GM19239 (cell line): ENCODE data around the gene ERN1.

ENCODE experiments used
- DNase-seq: peaks from one replicate; pipeline ENCODE4 v3.0.0; 2011; ENCODE audit warnings: low spot score; ENCODE audit not compliant: insufficient read length
- FAIRE-seq: peaks from 2 replicates; lab custom pipeline; 2011; peaks lifted over from hg19 to GRCh38; lab: Jason Lieb, UNC

ERN1 gene

DNA sequence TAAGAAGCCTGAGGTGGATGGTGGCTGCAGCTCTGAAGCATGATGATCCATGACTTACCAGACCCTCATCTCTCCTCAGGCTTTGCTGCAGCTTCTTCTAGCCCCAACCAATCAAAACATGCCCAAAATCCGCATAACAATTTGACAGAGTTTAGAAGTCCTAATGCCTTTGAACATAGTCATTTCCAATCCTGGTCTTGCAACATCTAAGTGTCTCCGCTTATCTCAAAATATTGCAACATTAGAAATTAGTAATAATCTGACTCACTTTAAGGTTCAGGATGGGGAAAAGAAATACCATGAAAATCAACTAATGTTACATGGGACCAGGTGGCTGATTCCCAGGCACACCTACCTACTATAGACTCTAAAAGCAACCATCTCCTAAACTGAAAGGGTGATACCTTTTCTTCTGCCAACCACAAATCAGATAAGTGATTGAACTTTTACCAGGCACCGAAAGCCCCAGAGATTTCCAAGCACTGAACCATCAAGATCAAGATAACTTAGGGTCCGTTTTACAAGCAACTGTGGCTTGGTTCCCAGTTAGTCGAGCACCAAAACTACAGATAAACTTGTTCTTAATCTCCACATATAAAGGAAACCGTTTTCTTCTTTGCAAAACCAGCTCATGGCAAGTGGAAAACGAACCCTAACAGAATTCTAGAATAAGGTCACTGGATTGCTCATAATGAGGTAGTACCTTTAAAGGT is 14.0 kb downstream of the ERN1 start:
- no peak for DNase-seq

DNA sequence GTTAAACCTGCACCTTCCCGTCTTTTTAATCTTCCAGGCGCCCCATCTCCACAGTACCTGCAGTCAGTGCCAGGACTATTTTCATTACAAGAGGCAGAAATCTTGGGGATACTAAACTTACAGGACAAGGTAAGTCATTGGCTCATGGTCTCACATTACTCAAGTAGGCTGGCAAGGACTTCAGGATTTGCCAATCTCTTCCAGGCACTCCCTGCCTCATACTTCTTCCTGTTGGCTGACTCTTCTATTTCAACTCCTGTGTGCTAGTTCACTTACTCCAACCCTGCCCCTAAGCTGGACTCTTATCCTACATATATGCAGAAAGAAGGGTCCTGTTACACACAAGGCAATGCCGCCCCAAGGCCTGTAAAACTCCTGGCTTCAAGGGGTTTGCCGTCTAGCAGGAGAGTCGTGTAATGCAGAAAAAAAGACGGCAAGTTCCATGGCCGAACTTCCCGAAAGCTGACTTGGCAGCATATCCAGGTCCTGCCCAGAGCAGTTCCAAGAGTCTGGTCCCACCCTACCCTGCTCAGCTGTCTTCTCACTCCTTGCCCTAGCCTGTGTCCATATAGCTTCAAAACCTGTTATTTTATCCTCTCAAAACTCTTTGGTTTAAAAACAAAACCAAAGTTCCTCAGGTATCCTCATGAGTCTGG is 14.8 kb downstream of the ERN1 start:
- no peak for DNase-seq
- no peak for FAIRE-seq

More for the DNA sequence above, 14.0 kb downstream of the ERN1 start:
- no peak for FAIRE-seq

DNA sequence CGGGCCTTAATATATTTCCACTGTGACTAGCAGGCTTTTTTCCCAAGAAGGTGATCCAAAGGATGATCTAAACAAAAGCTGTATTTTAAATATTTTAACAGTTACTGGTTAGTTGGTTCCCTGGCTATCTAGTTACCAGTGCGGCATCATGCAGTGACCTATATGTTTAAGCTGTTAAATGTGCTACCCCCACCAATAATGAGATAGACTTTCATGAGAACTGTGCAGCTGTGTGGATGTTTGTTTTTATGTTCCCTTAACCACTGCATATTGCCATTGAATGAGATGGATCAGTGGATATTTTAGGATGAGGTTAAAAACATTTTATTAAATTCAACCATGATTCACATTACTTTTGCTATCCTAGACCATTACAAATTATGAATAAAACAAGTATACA is 16.9 kb downstream of the ERN1 start:
- FAIRE-seq, result no peak
- DNase-seq, result no peak

DNA sequence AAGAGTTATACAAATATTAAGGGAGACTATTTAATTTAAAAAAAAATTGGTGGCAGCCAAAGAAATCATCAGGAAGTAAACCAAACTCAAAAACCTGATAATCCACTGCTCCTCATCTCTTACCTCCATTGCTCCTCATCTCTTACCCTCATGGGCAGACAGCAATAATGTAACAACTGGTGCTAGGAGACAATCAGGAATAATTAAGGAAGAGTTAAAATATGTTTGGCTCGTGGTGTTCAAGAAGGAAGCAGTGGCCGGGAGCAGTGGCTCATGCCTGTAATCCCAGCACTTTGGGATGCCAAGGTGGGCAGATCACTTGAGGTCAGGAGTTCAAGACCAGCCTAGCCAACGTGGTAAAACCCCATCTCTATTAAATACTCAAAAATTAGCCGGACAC is 18.1 kb downstream of the ERN1 start:
- DNase-seq, result no peak
- no peak for FAIRE-seq

DNA sequence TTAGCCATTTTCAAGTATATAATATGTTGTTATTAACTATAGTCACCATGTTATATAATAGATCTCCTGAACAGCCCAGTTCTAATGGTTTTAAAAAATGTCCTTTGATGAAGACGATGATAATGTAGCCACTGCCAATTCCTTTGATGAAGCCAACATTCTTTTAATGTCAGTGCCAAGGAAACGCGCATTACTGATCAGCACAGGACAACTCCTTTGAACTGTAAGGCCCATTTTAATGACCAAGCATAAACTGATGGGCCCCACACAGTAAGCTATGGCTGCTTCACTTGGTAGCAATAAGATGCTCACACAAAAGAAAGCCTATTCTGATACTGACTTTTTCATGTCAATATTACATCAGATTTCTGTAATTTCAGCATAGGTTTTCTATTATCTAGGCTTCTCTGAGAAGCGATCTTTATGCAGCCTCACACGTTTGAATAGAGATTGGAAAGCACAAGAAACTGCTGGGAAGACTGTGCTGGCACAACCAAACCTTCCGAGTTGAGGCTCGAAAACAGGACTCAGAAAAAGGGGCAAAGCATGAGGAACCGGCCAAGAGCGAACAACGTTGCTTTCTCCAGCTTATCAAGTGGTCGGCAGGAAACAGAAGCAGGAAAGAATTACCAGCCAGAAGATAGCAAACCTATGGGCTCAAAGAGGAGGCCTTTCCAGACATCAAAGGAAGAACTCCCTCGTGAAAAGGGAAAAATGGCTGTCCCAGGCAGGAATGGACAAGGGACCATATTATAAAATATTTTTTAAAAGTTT is 19.4 kb downstream of the ERN1 start:
- FAIRE-seq, result no peak
- DNase-seq, result no peak

DNA sequence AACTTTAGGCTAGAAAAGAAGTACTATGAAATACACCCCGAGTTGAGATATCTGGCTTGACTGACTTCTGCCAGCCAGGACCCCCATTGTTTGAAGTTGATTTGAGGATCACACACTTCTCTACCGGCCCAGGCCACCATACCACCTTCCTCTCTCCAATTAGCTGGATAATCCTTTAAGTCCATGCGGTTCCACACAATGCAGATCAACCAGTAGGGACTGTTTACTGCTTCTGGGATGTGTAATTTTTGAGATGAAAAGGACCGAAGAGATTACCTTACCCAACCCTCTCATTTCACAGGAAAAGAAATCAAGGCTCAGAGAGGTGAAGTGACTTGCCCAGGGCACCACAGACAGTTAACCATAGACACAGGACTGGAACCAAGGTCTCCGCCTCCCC is 20.5 kb downstream of the ERN1 start:
- no peak for FAIRE-seq
- no peak for DNase-seq

DNA sequence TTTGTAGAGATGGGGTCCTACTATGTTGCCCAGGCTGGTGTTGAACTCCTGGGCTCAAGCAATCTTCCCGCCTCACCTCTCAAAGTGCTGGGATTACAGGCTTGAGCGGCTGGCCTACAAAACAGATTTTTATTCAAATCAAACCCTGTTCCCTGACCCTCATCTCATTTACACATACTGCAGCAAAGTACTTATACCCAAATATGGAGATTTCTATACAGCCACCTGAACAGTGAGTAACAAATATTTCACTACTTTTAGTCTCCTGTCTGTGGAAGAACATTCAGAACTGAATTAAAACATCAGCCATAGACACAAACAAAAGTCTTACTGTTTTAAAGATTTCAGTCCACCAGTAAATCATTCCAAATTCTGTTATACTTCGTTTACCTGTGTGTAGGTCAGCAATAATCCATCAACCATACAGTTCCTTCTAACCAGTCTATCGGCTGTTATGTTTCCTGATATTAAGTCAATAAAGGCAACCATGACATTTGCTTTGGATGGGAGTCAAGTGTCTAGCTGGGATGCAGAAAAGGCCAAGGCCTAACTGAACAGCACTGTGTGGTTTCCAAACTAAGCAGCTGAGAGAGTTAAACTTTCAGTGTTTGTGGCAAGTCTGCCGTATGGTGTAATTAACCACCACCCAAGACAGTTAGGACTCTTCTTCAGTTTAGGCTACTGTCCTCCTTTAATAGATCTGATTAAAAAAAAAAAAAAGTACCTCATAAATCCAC is 22.3 kb downstream of the ERN1 start:
- DNase-seq, result no peak
- FAIRE-seq, result no peak

DNA sequence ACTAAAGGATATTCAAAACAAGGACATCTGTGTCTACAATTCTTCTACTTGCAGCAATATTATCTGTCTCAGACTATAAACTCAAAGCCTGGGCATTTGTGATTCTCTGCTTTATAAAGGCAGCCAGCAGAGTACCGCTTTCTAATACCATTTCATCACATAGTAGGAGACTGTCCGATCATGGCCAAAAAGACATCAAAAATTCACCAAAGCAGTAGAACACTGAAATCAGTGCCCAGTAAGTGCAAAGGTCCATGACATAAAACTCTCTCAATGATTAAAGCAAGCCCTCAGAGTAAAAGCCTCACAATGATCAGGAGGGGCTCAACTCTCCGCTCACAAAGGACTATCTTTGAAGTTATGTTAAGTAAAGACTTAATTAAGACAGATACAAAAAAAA is 23.0 kb downstream of the ERN1 start:
- FAIRE-seq (no peak), DNase-seq (no peak)

DNA sequence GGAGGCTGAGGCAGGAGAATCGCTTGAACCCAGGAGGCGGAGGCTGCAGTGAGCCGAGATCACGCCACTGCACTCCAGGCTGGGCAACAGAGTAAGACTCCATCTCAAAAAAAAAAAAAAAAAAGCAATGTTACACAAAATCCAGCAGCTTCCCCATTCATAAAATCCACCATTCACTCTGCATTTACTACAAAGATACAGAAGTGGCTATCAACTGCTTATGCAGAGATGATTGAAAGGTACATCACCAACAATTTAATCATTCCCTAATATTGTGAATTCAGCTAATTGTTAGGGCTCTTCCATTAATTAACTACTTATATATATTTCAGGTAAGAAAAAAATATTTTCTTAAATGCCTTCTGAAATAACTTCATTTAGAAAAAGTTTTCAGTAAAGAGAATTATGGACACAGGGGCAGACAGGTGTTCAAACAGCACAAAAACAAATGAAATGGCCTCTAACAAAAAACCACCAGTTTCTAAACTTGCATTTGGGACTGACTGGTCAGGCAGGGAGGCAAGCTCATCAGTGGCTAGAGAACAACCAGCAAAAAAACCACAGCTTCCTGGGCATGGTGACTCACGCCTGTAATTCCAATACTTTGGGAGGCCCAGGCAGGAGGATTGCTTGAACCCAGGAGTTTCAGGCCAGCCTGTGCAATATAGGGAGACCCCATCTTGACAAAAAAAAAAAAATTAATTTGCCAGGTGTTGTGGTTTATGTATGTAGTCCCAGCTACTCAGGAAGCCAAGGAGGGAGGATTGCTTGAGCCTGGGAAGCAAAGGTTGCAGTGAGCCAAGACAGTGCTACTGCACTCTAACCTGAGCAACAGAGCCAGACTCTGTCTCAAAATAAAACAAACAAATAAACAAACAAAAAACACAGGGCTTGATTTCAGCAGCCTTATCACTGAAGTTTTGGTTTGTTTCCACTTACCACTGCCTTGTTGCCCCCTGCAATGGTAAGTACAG is 26.3 kb downstream of the ERN1 start:
- DNase-seq, result no peak
- FAIRE-seq, result peak; percentile 86

DNA sequence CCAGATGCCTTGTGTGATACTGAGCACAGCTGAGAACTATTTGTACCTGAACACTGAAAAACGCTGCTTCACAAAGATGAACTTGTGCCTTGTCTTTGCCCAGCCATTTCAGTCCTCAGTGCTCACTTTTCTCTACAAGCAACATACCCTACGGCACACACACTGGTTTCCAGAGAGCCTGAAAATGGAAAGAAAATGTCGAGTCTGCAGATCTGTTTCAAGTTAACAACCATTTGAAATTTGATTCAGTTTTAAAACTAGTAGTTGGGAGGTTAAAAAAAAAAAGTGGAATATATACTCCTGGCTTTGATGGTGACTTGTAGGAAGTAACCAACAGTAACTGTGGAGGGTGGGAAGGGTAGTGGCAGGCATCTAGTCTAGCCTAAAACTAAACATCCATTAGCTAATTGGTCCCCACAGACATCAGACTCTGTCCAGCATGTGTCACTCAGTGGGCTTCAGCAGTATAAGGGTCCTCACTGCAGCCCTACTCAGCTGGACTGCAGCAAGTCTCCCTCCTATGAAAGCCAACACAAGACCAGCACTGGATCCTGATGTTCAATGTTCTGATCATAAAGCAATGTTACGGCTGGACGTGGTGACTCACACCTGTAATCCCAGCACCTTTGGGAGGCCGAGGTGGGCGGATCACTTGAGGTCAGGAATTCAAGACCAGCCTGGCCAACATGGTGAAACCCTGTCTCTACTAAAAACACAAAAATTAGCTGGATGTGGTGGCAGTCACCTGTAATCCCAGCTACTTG is 27.1 kb downstream of the ERN1 start:
- DNase-seq (no peak), FAIRE-seq (no peak)

DNA sequence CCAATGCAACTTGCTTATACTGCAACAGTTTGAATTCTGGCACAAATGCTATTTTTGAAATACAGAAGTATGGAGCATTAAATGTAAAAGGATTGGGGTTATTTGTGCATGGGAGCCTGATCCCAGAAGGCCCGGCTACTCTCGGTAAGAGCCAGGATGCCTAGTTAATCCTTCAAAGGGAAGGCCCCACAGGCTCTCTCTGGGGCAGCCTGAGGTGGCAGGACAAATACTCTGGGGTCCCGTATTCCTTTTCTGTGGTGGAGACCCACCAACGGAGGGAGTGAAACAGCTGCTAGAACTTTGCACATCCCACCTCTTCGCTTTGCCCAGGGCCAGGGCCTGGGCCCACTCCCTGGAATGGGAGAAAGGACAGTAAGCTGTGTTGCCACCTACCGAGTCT is 30.4 kb downstream of the ERN1 start:
- no peak for DNase-seq
- FAIRE-seq, result no peak

DNA sequence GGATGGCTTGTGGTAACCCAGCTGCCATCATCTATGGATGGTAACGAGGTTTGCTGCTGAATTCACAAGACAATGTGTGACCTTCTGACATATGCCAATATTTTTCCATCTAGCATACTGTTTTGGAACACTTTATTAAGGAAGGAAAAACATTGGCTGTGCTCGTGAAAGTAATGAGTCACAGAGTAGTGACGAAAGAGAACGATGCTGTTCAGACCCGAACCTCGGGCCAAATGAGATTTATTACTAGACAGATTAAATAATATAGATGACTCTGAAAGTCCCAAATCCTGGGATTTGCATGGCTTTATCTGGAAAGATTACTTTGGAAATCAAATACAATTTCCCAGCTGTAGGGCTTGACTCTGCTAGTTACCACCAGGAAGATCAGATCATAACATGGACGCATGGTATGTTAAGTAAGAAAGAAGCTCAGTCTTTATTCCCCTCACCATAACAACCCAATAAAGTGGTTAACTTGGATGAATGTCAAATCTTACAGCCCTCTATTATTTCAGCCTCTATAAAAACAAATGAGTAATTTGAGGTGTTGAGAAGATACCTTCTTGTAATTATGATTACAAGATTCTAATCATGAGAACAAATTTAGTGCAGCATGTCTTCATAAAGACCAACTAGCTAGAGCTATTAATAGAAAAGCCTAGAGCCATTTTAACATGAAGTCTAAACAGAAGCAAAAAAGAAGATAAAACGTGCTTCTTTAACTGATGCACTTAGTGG is 32.6 kb downstream of the ERN1 start:
- FAIRE-seq (no peak), DNase-seq (no peak)

DNA sequence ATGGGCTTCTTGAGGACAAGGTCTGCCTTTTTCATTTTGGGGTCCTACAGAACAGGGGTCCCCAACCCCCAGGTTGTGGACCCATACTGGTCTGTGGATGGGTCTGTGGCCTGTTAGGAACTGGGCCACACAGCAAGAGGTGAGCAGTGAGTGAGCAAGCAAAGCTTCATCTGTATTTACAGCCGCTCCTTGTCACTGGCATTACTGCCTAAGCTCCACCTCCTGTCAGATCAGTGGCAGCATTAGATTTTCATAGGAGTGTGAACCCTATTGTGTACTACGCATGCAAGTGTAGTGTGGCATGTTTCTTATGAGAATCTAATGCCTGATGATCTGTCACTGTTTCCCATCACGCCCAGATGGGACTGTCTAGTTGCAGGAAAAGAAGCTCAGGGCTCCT is 33.9 kb downstream of the ERN1 start:
- no peak for FAIRE-seq
- DNase-seq, result no peak

DNA sequence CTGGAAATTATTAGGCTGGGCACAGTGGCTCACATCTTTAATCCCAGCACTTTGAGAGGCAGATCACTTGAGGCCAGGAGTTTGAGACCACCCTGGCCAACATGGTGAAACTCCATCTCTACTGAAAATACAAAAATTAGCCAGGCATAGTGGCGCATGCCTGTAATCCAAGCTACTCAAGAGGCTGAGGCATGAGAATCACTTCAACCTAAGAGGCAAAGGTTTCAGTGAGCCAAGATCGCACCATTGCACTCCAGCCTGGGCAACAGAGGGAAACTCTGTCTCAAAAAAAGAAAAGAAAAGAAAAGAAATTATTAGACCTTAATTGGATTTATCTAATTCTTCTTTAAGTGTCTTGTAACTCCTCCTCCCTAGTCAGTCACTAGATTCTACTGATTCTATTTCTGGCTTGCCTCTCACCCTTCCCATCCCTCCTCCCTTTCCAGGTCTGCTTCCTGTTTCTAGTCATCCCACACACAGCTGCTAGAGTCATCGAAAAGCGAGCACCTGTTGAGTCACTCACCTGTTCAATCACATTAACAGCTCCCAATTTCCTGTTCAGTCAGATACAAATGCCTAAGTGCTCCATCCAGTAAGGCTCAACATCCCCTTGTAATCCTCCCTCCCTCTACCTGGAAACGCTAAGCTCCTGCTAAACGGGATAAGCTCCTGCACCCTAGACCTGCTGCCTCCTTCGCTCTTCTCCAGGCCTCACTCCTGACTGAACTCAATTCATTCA is 34.6 kb downstream of the ERN1 start:
- DNase-seq (no peak), FAIRE-seq (no peak)

DNA sequence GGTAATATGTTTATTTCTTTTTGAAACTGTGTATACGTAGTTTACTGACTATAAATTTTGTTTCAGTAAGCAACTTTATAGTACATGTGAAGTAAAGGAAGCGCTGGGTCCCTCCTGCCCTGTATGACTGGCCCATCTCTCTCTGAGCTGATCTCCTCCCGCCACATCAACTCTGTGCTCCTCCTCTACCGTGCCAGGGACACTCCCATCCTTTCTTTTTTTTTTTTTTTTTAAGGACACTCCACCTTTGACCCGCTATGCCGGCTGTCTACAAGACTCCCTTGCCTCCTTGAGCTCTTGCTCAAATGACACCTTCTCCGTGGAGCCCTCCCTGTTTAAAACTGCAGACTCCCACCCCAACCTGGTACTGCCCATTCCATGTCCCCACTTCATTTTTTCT is 35.5 kb downstream of the ERN1 start:
- FAIRE-seq (no peak), DNase-seq (no peak)

DNA sequence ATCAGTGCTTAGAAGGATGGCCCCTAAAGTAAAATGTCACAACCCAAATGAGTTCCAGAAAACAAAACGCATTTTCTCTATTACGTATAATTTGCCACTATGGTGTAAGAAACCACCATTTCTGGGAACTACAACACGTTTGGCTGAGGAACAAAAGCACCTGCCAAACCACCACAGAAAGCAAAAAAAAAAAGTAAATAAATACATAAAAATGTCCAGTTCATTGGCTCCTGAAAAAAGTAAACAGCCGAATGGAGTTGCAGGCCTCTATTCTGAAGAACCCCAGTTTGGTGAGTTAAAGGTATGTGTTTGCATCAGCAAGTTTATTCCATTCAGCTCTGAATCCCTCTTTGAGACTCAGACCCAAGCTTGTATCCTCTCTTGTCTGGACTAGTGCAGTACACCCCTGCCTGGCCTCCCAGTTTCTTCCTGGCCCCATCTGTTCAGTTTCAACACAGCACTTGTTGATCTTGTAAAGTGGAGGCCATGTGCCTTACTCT is 36.9 kb downstream of the ERN1 start:
- no peak for DNase-seq
- no peak for FAIRE-seq

DNA sequence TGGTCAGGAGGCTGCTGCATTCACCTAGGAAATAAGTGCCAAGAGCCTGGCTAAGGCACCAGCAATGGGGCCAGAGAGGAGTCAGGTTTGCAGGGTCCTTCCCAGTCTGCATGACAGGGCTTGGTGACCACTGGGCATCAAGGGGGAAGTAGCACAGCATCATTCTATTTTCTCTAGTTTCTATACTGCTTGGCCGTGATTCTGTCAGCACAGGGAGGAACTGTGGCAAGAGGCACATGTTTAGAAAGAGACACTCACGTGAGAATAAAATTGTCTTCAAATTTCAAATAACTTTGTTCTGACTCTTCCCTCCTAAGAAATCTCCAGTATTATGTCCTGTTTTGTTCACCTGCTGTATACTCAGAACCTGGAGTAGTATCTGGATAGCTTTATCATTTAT is 37.8 kb downstream of the ERN1 start:
- FAIRE-seq (no peak), DNase-seq (no peak)
